NT2/D1 (cell line): ENCODE data around the gene LBHD2.

Source experiments
- YY1 ChIP-seq: IDR thresholded peaks from 2 replicates; pipeline ENCODE4 v1.6.1; 2011; ENCODE audit not compliant: insufficient read length, insufficient read depth
- ZNF274 ChIP-seq: IDR thresholded peaks from 2 replicates; pipeline ENCODE4 v1.6.1; 2011; ENCODE audit warnings: mild to moderate bottlenecking, low read depth, low read length

- TF ChIP-seq YY1 (no peak), ZNF274 (no peak)
Measured at GRCh38 chr14:103109535-103110441, 25.8 kb downstream of the LBHD2 start.
